HS-5 (cell line): ENCODE results near the gene LRFN2.

Experiments
- DNase-seq: peaks from one replicate; pipeline ENCODE4 v3.0.0-alpha.2; 2012; ENCODE audit warnings: low read depth

The LRFN2 gene

GRCh38 chr6:40400738-40401137 is 186.4 kb downstream of the LRFN2 start:
- DNase-seq: no peak

- DNase-seq: no peak
Measured at GRCh38 chr6:40399888-40400457, 187.2 kb downstream of the LRFN2 start.

- DNase-seq: no peak
Measured at GRCh38 chr6:40398810-40399477, 188.2 kb downstream of the LRFN2 start.

DNA sequence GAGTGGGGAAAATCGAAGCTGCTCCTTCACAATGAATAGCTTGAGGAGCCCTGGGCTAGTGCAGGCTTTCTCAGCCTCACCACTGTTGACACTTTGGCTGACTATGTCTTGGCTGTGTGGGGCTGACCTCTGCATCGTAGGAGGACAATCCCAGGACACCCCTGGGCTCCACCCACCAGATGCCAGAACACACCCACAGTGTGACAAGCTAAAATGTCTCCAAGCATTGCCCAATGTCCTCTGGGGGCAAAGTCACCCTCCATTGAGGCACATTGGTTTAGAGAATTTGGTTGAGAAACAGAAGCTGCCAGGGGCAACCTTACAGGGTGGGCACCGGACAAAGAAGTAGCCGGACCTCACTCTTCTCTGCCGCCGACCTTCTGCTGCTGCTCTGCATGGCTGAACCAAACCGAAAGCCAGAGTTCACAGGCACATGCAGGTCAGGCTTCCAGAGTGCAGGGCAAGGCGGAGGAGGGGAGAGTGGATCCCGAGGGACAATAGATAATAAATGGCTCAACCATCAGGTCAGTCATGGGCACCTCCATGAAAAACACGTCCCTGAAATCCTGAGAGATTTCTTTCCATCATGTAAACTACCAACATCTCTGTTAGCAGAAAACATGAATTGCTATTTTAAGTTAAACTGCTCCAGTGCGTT is 189.0 kb downstream of the LRFN2 start:
- no peak for DNase-seq

DNA sequence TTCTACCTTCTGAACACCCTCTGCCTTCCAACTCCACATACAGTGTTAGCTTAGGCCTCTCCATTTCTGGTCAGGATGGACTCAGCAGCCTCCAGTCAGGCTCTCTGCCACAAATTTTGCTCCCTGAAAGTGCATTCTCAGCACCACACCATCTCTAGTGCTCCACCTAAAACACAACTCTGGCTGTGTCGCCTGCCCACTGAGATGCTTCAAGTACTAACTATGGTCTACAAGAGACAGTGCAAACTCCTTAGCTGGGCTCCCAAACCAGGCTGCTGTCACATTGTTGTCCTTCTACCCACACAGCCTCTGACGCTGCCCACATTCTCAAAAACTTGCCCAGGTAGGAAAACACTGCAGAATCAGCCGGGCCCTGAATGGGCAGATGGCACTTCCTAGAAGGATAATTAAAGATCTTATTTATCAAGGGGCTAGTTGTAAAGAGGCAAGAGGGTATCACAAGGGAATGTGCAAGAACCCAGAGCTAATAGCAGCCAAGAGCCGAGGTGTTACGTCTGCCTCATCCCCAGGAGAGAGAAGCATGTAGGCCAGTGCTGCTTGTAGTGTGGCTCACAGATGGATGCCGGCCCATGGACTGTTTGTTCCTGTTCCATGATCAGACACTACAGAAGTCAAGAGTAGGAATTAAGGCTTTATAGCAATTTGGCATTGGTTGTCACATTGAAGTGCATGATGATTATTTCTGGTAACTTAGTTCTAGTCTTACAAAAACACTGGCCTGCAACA is 189.7 kb downstream of the LRFN2 start:
- DNase-seq: no peak

DNA sequence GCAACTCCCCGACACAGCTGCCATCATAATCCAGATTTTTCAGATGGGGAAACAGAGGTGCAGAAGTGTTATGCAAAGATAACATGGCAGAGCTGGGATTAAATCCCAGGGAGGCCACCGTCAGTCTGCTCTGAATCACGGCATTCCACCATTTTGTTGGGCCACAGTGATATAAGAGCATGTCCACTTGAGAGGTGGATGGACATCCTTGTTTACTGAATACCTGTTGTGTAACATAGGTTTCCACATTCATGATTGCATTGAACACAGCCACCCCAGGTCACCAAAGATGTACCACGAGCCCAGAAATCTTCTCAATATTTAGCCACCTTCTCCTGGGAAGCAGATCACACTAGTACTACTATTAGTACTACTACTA is 191.5 kb downstream of the LRFN2 start:
- no peak for DNase-seq

- DNase-seq: no peak
Measured at GRCh38 chr6:40395066-40395697, 192.0 kb downstream of the LRFN2 start.

GRCh38 chr6:40394381-40394780 is 192.8 kb downstream of the LRFN2 start:
- no peak for DNase-seq

DNA sequence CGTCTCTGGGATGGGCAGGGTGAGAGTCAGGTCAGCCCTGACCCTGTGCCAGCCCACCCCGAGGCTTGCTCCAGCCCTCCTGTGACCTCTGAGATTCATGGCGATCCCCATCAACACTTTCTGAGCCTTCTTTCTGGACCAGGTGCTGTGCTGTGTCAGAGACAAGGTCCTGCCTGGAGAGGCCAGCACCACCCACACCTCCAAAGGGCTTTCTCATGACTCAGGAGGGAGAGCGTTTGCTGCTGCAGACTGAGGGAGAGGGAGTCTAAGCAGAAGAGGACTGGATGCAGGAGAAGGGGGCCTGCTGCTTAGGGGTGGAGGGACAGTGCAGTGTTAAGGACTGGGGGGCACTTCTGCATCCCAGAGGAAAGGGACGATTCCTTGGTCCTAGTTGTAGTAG is 193.5 kb downstream of the LRFN2 start:
- no peak for DNase-seq

DNA sequence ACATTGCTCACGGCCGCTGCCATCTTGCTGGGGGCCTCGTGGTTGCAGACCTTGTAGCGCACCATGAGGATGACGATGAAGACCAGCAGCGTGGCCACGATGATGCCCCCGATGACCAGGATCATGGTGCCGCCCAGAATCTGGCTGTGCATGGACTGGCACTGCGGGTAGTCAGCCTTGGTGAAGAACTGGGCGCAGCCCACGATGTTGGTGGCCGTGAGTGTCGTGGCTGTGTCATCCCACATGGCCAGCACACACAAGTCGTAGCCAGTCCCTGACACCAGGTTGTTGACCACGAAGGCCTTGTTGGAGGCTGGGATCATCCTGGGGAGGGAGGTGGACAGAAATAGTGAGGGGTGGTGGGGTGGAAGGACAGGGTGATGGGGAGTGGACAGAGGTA is 194.6 kb downstream of the LRFN2 start:
- no peak for DNase-seq

DNA sequence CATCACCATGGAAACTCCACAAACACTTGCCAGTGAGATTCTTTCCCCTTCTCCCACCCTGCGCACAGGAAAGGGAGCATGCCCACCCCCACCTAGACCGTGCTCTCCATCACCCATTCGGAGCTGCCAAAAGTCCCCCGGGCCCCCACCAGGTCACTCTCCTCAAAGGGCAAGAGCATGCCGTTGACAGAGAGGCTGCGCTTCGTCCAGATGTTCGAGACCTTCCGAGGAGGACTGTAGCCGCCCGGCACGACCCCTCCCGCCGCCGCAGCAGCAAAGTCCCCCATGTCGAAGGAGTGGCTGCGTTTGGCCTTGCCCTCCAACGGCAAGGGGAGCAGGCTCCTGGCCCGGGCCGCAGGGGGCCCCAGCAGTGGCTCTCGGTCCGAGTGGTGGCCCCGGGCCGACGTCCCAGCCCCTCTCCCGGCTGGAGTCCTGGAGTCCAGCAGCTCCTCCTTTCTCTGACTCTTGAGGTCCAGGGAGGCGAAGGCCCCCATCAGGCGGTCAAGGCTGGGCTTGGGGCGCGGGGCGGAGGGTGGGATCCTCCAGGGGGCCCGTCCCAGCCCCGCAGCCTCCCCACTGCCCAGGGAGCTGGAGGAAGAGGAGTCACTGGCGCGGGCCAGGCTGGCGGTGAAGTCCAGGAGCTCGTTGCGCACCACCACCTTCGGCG is 195.2 kb downstream of the LRFN2 start:
- no peak for DNase-seq

DNA sequence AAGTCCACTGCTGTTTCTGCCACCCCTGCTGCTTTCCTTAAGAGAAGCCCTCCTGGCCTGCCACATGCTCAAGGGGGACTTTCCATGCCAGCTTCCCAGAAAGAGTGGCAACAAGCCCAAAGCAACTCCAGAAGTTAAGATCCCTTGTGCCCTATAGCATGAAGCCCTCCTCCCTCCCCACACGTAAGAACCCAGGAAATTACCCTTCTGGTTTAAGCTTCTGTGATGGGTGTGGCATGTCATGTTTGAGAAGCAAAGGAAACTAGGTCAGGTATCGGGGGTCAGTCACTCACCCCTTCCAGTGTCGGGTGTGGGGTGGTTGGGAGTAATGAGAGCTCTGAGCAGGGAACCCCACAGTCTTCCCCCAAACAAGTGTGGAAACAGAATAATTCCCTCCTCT is 196.1 kb downstream of the LRFN2 start:
- DNase-seq: no peak

GRCh38 chr6:40390144-40390800 is 196.9 kb downstream of the LRFN2 start:
- DNase-seq: no peak

DNA sequence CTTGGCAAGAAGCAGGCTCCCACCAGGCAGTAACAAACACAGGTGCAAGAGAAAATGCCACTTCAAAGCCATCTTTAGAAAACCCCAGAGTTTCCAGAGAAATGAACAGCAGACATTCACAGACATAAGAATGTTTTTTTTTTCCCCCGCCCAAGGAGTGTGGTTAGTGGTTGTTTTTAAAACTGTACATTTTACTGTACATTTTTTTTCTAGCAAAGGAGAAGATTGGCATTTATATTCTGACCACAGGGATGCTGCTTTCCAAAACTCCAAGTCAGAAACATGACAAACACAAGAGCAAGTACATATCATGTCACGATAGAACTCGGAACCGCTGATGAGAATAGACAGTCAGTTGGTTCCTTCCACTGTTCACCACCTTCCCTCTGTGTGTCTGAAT is 197.9 kb downstream of the LRFN2 start:
- no peak for DNase-seq

- no peak for DNase-seq
Measured at GRCh38 chr6:40387871-40388264, 199.3 kb downstream of the LRFN2 start.

DNA sequence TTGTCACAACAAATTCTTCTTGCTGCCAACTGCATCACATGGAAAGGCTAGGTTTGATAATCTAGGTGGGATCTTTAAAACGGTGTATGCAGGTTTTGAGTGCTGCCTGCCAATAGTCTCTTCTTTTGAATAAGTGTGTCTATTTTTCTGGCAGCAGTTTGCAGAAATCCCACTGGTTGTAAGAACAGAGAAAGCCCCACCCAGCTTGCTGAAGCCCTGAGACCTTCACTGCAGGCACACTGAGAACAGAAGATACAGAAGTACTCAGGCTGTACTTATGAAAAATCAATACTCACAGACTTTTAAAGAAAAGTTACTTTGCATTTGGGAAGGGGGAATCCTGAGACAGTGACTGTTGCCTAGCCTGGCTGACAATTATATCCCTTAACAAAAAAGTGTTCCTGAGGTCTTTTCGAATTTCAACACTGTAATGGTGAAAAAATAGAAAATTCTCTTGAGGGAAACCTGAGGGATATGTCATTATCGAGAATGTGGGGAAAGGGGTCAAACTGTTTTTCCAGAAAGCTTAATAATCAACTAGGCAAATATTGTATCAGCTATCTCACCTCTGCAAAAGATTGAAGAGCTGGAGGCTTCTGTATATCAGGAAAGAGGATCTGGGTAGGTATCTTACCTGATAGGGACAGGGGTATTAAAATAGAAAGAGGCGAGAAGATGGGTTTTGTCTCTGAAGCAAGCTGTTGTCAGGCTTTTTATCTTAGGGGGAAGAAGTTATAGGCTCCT is 199.9 kb downstream of the LRFN2 start:
- DNase-seq: no peak

- no peak for DNase-seq
Measured at GRCh38 chr6:40386200-40386599, 201.0 kb downstream of the LRFN2 start.

- no peak for DNase-seq
Measured at GRCh38 chr6:40383348-40384115, 203.6 kb downstream of the LRFN2 start.

GRCh38 chr6:40380271-40380670 is 206.9 kb downstream of the LRFN2 start:
- no peak for DNase-seq

- no peak for DNase-seq
Measured at GRCh38 chr6:40379811-40380210, 207.4 kb downstream of the LRFN2 start.
